Esophagus muscularis mucosa (tissue), 4 donors: ENCODE measurements around the gene CYBB. TPM values are rescaled to one million over a fixed set of nuclear protein-coding genes. Genes with fewer than 3 reads are reported as not detected.

Source experiments
- DNase-seq: peaks from one replicate; pipeline ENCODE4 v3.0.0-alpha.2; 2017; ENCODE audit errors: extremely low spot score
- H3K27ac ChIP-seq, 4 donors: fragments of 200-600 bp; sonication (generic); replicated peaks in 1 of 4; 1 replicate in 3 of 4; 2 replicates in 1 of 4; pipeline ENCODE4 v1.5.1; 2016 to 2019; ENCODE audit warnings: mild to moderate bottlenecking in 1 of 4
- H3K27me3 ChIP-seq, 4 donors: fragments of 200-600 bp; sonication (generic); one replicate each; pipeline versions ENCODE4 v1.5.1 to v1.6.0; 2016 to 2019
- H3K36me3 ChIP-seq, 4 donors: fragments of 200-600 bp; sonication (generic); one replicate each; pipeline ENCODE4 v1.5.1; 2016 to 2019
- H3K4me1 ChIP-seq, 4 donors: fragments of 200-600 bp; sonication (generic); one replicate each; pipeline ENCODE4 v1.5.1; 2016 to 2019
- H3K4me3 ChIP-seq, 4 donors: fragments of 200-600 bp; sonication (generic); 1 replicate in 2 of 4; 2 replicates in 2 of 4; pipeline ENCODE4 v1.5.1; 2016 to 2019; ENCODE audit warnings: mild to moderate bottlenecking in 4 of 4, moderate library complexity in 1 of 4
- H3K9me3 ChIP-seq, 4 donors: fragments of 200-600 bp; sonication (generic); 1 replicate in 3 of 4; 2 replicates in 1 of 4; pipeline ENCODE4 v1.5.1; 2016 to 2019
- CTCF ChIP-seq, 3 experiments: fragments of 200-600 bp in 2 of 3; fragments of 450-650 bp in 1 of 3; sonication (generic) in 2 of 3; IDR thresholded peaks; one replicate each; pipeline ENCODE4 v1.5.1; 2017 to 2019; ENCODE audit warnings: antibody characterized with exemption in 3 of 3, mild to moderate bottlenecking in 2 of 3, moderate library complexity in 1 of 3
- EP300 ChIP-seq: sonication (generic); formaldehyde crosslinking; IDR thresholded peaks from one replicate; pipeline ENCODE4 v1.6.1; 2017; ENCODE audit warnings: antibody characterized with exemption
- POLR2A ChIP-seq: fragments of 450-650 bp; IDR thresholded peaks from one replicate; pipeline ENCODE4 v1.6.1; 2017; ENCODE audit warnings: antibody characterized with exemption, moderate library complexity, mild to moderate bottlenecking, low read depth
- POLR2AphosphoS5 ChIP-seq, 2 donors: sonication (generic); formaldehyde crosslinking; IDR thresholded peaks; one replicate each; pipeline ENCODE4 v1.6.1; 2017; ENCODE audit warnings: antibody characterized with exemption in 2 of 2
- WGBS: methylation state at CpG from one replicate; pipeline ENCODE4 v1.1.5; 2018; 5-methylcytosine and 5-hydroxymethylcytosine counted together
- intact Hi-C: fragments of 100-400 bp; cut with DNase I; formaldehyde crosslinking; loops from one replicate; pipeline ENCODE4 v1.15.1; 2023
- total RNA-seq, 4 donors: library from RNA; depleted of rRNA; stranded (reverse); fragments of >200 nt; gene quantifications; one replicate each; pipeline versions ENCODE4 v1.1.0 to v1.2.1, GENCODE V29; 2016

The CYBB gene
- total RNA-seq, 4 donors from 2014 or later, result 11.4 to 24.5 (median 14.0) TPM

- Histone ChIP-seq H3K9me3 (no peaks in the 10 kb centered on the region), H3K36me3 (no peaks in the 10 kb centered on the region), H3K4me1 (no peaks in the 10 kb centered on the region), H3K4me3 (no peak overlapping the region), H3K27me3 (no peaks in the 10 kb centered on the region), H3K27ac (no peak overlapping the region)
- WGBS, result 30% methylated on average over 1 of the region's 1 CpG
- intact Hi-C loops, result loop anchor here (5.0 kb wide), 2 partner anchors 82 to 322 kb away; no protein-coding TSS in a partner anchor
- no peak for TF ChIP-seq CTCF (IDR thresholded peaks at IDR 0.05)
- TF ChIP-seq POLR2AphosphoS5 (IDR thresholded peaks at IDR 0.05), result no peak
- no peak for TF ChIP-seq POLR2A
- TF ChIP-seq EP300, result no peak
- DNase-seq, result no peak
These were observed 49.9 kb downstream of the CYBB start for GRCh38 chrX:37829721-37830120.

- intact Hi-C loops, result no loop called here
- Histone ChIP-seq H3K36me3 (no peaks in the 10 kb centered on the region), H3K4me3 (no peak overlapping the region), H3K27ac (no peak overlapping the region), H3K4me1 (no peaks in the 10 kb centered on the region), H3K9me3 (no peaks in the 10 kb centered on the region), H3K27me3 (no peaks in the 10 kb centered on the region)
- no peak for DNase-seq
- TF ChIP-seq POLR2AphosphoS5 (IDR thresholded peaks at IDR 0.05) (no peak), POLR2A (no peak), CTCF (IDR thresholded peaks at IDR 0.05) (no peak), EP300 (no peak)
- 58% methylated on average over 1 of the region's 1 CpG for WGBS
These were observed 50.5 kb downstream of the CYBB start for GRCh38 chrX:37830371-37830770.

- WGBS, result 67% methylated on average over 4 of the region's 4 CpGs
- no peaks in the 10 kb centered on the region for H3K4me1 ChIP-seq
- H3K27me3 ChIP-seq, result no peaks in the 10 kb centered on the region
- DNase-seq, result no peak
- peaks cover 0 to 16% (median 2%) of the 10 kb centered on the region in 4 donors for H3K36me3 ChIP-seq
- H3K4me3 ChIP-seq, result no peak overlapping the region
- intact Hi-C loops, result no loop called here
- TF ChIP-seq CTCF (IDR thresholded peaks at IDR 0.05) (no peak), EP300 (no peak), POLR2A (no peak), POLR2AphosphoS5 (IDR thresholded peaks at IDR 0.05) (no peak)
- no peaks in the 10 kb centered on the region for H3K9me3 ChIP-seq
- no peak overlapping the region for H3K27ac ChIP-seq
These were observed 55.1 kb downstream of the CYBB start for GRCh38 chrX:37834937-37835336.

GRCh38 chrX:37840931-37841330 is 61.1 kb downstream of the CYBB start:
- H3K4me3 ChIP-seq, result no peak overlapping the region
- intact Hi-C loops, result no loop called here
- no peak overlapping the region for H3K27ac ChIP-seq
- peaks cover 0 to 26% (median 2%) of the 10 kb centered on the region in 4 donors for H3K36me3 ChIP-seq
- TF ChIP-seq POLR2A (no peak), EP300 (no peak)
- no peaks in the 10 kb centered on the region for H3K27me3 ChIP-seq
- WGBS, result 65% methylated on average over 3 of the region's 3 CpGs
- no peak for DNase-seq
- no peaks in the 10 kb centered on the region for H3K9me3 ChIP-seq
- H3K4me1 ChIP-seq, result peaks cover 0 to 3% (median 0%) of the 10 kb centered on the region in 4 donors

- TF ChIP-seq CTCF (IDR thresholded peaks at IDR 0.05) (no peak), POLR2A (no peak), POLR2AphosphoS5 (IDR thresholded peaks at IDR 0.05) (no peak), EP300 (no peak)
- Histone ChIP-seq H3K9me3 (no peaks in the 10 kb centered on the region), H3K27me3 (no peaks in the 10 kb centered on the region), H3K4me3 (no peak overlapping the region), H3K36me3 (peaks cover 0 to 11% (median 0%) of the 10 kb centered on the region in 4 donors), H3K4me1 (peaks cover 0 to 7% (median 0%) of the 10 kb centered on the region in 4 donors), H3K27ac (no peak overlapping the region)
- intact Hi-C loops, result no loop called here
- DNase-seq, result no peak
These were observed 64.8 kb downstream of the CYBB start for GRCh38 chrX:37844622-37845021.
